Small intestine (tissue), 7 donors: Measurements from ENCODE around the gene SPINT2. TPM values are rescaled to one million over a fixed set of nuclear protein-coding genes. Genes with fewer than 3 reads are reported as not detected.

Experiments
- DNase-seq, 2 donors: peaks; one replicate each; pipeline versions ENCODE4 v3.0.0 to v3.0.0-alpha.2; 2013
- FAIRE-seq: peaks from 2 replicates; lab custom pipeline; 2012; peaks lifted over from hg19 to GRCh38; lab: Jason Lieb, UNC
- H3K27ac ChIP-seq, 3 donors: one replicate each; pipeline ENCODE4 v1.5.1; 2013; ENCODE audit warnings: low read length in 2 of 3, mild to moderate bottlenecking in 2 of 3, control low read depth in 1 of 3, inconsistent platforms in 1 of 3, low read depth in 1 of 3, moderate library complexity in 1 of 3
- H3K27me3 ChIP-seq, 3 donors: one replicate each; pipeline ENCODE4 v1.6.1; 2013; ENCODE audit warnings: low read length in 3 of 3, inconsistent platforms in 1 of 3; ENCODE audit not compliant: control insufficient read depth in 3 of 3, insufficient read depth in 3 of 3
- H3K36me3 ChIP-seq, 3 donors: one replicate each; pipeline ENCODE4 v1.6.1; 2013; ENCODE audit warnings: low read length in 3 of 3, inconsistent platforms in 1 of 3, low read depth in 1 of 3, mild to moderate bottlenecking in 1 of 3, moderate library complexity in 1 of 3; ENCODE audit not compliant: control insufficient read depth in 3 of 3, insufficient read depth in 2 of 3
- H3K4me1 ChIP-seq, 3 donors: one replicate each; pipeline ENCODE4 v1.6.1; 2013; ENCODE audit warnings: low read length in 2 of 3, inconsistent platforms in 1 of 3, low read depth in 1 of 3, mild to moderate bottlenecking in 1 of 3, moderate library complexity in 1 of 3; ENCODE audit not compliant: control insufficient read depth in 3 of 3, insufficient read depth in 2 of 3
- H3K4me3 ChIP-seq, 3 donors: one replicate each; pipeline ENCODE4 v1.5.1; 2013; ENCODE audit warnings: low read length in 3 of 3, control low read depth in 1 of 3, inconsistent platforms in 1 of 3, low read depth in 1 of 3, mild to moderate bottlenecking in 1 of 3, moderate library complexity in 1 of 3
- H3K9me3 ChIP-seq, 2 donors: one replicate each; pipeline ENCODE4 v1.6.1; 2013; ENCODE audit warnings: low read depth in 1 of 2, low read length in 1 of 2; ENCODE audit not compliant: control insufficient read depth in 2 of 2, insufficient read depth in 1 of 2
- WGBS, 3 donors: extraction: QIAGEN DNeasy Blood & Tissue Kit; methylation state at CpG; one replicate each; pipeline ENCODE4 v1.1.7; 2013; 5-methylcytosine and 5-hydroxymethylcytosine counted together
- polyA plus RNA-seq, 4 donors: library from polyadenylated mRNA; stranded (reverse) in 3 of 4; unstranded in 1 of 4; fragments of 200-250 nt in 3 of 4; fragments of 120-200 nt in 1 of 4; gene quantifications; one replicate each; pipeline versions ENCODE4 v1.2.1 to v1.2.3, GENCODE V29; 2013
- donor health status: healthy with polysubstance abuse.
- donor health status: control.
- donor health status: control.
- donor health status: Bipolar disorder and iron deficiency.
- donor health status: healthy.

The SPINT2 gene
- polyA plus RNA-seq, 4 donors: 263 to 450 (median 424) TPM

GRCh38 chr19:38247126-38247525 lies 17.2 kb upstream of the SPINT2 start:
- FAIRE-seq (no peak), DNase-seq (no peak)
- Histone ChIP-seq H3K4me1 (peaks cover 1 to 46% (median 2%) of the 10 kb centered on the region in 3 donors), H3K4me3 (no peak overlapping the region), H3K36me3 (peaks cover 0 to 4% (median 0%) of the 10 kb centered on the region in 3 donors), H3K27ac (no peak overlapping the region), H3K27me3 (no peaks in the 10 kb centered on the region), H3K9me3 (peaks cover 0 to 4% of the 10 kb centered on the region in 2 donors)
- 58 to 79% (median 71%) methylated on average over 4 to 5 of the region's 5 CpGs for WGBS, 3 donors

- H3K27ac ChIP-seq: peak overlapping the region; percentile 12 to 43 (median 15)
- WGBS, 3 donors: 40 to 60% (median 50%) methylated on average over 9 of the region's 9 CpGs
- FAIRE-seq: no peak
Measured at GRCh38 chr19:38247734-38248268, 16.6 kb upstream of the SPINT2 start.

GRCh38 chr19:38248421-38248820 lies 16.0 kb upstream of the SPINT2 start:
- Histone ChIP-seq H3K36me3 (peaks cover 0 to 10% (median 0%) of the 10 kb centered on the region in 3 donors), H3K4me3 (no peak overlapping the region), H3K27ac (peak overlapping the region in 2 of 3 donors; percentile 12 to 43), H3K4me1 (peaks cover 1 to 58% (median 2%) of the 10 kb centered on the region in 3 donors), H3K9me3 (peaks cover 0 to 4% of the 10 kb centered on the region in 2 donors), H3K27me3 (no peaks in the 10 kb centered on the region)
- no peak for FAIRE-seq
- 31 to 68% (median 47%) methylated on average over 7 of the region's 7 CpGs for WGBS, 3 donors
- DNase-seq: peak; percentile 69 to 80

More at GRCh38 chr19:38247734-38248268, 16.6 kb upstream of the SPINT2 start:
- DNase-seq: peak; percentile 45 to 62
- Histone ChIP-seq H3K4me1 (peaks cover 1 to 51% (median 2%) of the 10 kb centered on the region in 3 donors), H3K27me3 (no peaks in the 10 kb centered on the region), H3K36me3 (peaks cover 0 to 10% (median 0%) of the 10 kb centered on the region in 3 donors), H3K9me3 (peaks cover 0 to 4% of the 10 kb centered on the region in 2 donors), H3K4me3 (no peak overlapping the region)

- Histone ChIP-seq H3K9me3 (peaks cover 0 to 4% of the 10 kb centered on the region in 2 donors), H3K27ac (peak overlapping the region; percentile 2 to 91 (median 91)), H3K27me3 (no peaks in the 10 kb centered on the region), H3K4me3 (no peak overlapping the region), H3K36me3 (peaks cover 0 to 14% (median 0%) of the 10 kb centered on the region in 3 donors), H3K4me1 (peaks cover 1 to 58% (median 2%) of the 10 kb centered on the region in 3 donors)
- FAIRE-seq (no peak), DNase-seq (no peak)
Measured at GRCh38 chr19:38250428-38250820, 13.9 kb upstream of the SPINT2 start.

GRCh38 chr19:38250821-38251563 lies 13.4 kb upstream of the SPINT2 start:
- Histone ChIP-seq H3K9me3 (peaks cover 0 to 4% of the 10 kb centered on the region in 2 donors), H3K36me3 (peaks cover 0 to 14% (median 0%) of the 10 kb centered on the region in 3 donors), H3K27me3 (peaks cover 0 to 2% (median 0%) of the 10 kb centered on the region in 3 donors), H3K4me3 (peak overlapping the region in 1 of 3 donors; percentile 12), H3K27ac (peak overlapping the region; percentile 56 to 91 (median 91)), H3K4me1 (peaks cover 1 to 62% (median 2%) of the 10 kb centered on the region in 3 donors)
- 14 to 27% (median 21%) methylated on average over 17 to 18 of the region's 18 CpGs for WGBS, 3 donors
- FAIRE-seq (no peak), DNase-seq (peak; percentile 92)

GRCh38 chr19:38251564-38252051 lies 12.8 kb upstream of the SPINT2 start:
- H3K27me3 ChIP-seq: peaks cover 0 to 7% (median 0%) of the 10 kb centered on the region in 3 donors
- H3K36me3 ChIP-seq: peaks cover 0 to 14% (median 0%) of the 10 kb centered on the region in 3 donors
- H3K27ac ChIP-seq: peak overlapping the region; percentile 56 to 91 (median 91)
- WGBS, 3 donors: 21 to 26% (median 21%) methylated on average over 10 of the region's 10 CpGs
- H3K9me3 ChIP-seq: peaks cover 0 to 4% of the 10 kb centered on the region in 2 donors
- peak; percentile 28 to 60 for DNase-seq
- peaks cover 1 to 62% (median 2%) of the 10 kb centered on the region in 3 donors for H3K4me1 ChIP-seq
- peak overlapping the region in 2 of 3 donors; percentile 12 to 21 for H3K4me3 ChIP-seq
- FAIRE-seq: no peak

GRCh38 chr19:38252385-38252784 lies 12.0 kb upstream of the SPINT2 start:
- Histone ChIP-seq H3K4me1 (peaks cover 1 to 62% (median 2%) of the 10 kb centered on the region in 3 donors), H3K27me3 (peaks cover 0 to 7% (median 0%) of the 10 kb centered on the region in 3 donors), H3K4me3 (no peak overlapping the region), H3K27ac (peak overlapping the region in 2 of 3 donors; percentile 91), H3K9me3 (peaks cover 0 to 4% of the 10 kb centered on the region in 2 donors), H3K36me3 (peaks cover 0 to 14% (median 0%) of the 10 kb centered on the region in 3 donors)
- WGBS, 3 donors: 82 to 90% (median 84%) methylated on average over 5 of the region's 5 CpGs
- DNase-seq (no peak), FAIRE-seq (no peak)
